Measurements from ENCODE around the gene CDH3.

CDH3 gene

DNA sequence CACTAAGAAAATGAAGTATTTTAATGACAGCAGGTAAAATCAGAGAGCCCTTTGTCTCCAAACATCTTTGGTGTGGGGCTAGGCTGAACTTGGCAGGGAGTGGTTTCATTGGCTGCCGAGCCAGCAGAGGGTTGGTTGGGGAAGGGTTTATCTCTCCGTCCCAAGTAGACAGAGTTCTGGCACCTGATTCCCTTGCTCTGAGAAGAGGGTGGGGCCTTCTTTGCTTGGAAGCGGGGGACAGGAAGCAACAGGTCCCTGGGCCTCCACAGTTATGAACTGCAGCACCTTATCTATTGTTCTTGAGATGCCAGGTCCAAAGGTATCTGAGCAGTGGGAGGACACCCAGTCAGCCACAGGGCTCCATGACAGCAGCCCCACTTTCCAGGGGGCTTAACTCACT is 79.7 kb downstream of the CDH3 start:
- no peaks in the 10 kb centered on the region for H3K4me1 Mint-ChIP-seq (ENCODE audit: low read depth)
- no peaks in the 10 kb centered on the region for H3K9me3 Mint-ChIP-seq
- H3K36me3 Mint-ChIP-seq (ENCODE audit: low read depth): no peaks in the 10 kb centered on the region
- peaks cover 16% of the 10 kb centered on the region for H3K27me3 Mint-ChIP-seq
- intact Hi-C loops (cut with micrococcal nuclease): no loop called here
- H3K4me3 Mint-ChIP-seq: no peak overlapping the region
- H3K27ac Mint-ChIP-seq: no peak overlapping the region

DNA sequence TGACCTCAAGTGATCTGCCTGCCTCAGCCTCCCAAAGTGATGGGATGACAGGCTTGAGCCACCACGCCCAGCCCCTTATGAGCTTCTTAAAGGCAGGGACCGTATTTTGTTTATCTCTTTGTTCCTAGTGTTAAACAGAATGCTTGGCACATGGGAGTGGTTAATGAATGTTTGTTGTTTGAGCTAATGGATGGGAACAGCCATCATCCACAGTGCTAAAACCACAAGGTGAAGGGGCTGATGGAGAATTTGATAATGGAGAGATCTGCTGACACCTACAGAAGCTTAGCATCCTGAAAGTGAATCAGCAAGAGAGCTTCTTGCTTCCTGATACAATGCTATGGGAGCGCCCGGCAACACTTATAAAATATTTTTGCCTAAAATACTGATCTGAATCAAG is 83.4 kb downstream of the CDH3 start:
- H3K36me3 Mint-ChIP-seq (ENCODE audit: low read depth): no peaks in the 10 kb centered on the region
- H3K27ac Mint-ChIP-seq: no peak overlapping the region
- no peak overlapping the region for H3K4me3 Mint-ChIP-seq
- intact Hi-C loops (cut with micrococcal nuclease): no loop called here
- H3K27me3 Mint-ChIP-seq: peaks cover 33% of the 10 kb centered on the region
- no peaks in the 10 kb centered on the region for H3K9me3 Mint-ChIP-seq
- H3K4me1 Mint-ChIP-seq (ENCODE audit: low read depth): no peaks in the 10 kb centered on the region

DNA sequence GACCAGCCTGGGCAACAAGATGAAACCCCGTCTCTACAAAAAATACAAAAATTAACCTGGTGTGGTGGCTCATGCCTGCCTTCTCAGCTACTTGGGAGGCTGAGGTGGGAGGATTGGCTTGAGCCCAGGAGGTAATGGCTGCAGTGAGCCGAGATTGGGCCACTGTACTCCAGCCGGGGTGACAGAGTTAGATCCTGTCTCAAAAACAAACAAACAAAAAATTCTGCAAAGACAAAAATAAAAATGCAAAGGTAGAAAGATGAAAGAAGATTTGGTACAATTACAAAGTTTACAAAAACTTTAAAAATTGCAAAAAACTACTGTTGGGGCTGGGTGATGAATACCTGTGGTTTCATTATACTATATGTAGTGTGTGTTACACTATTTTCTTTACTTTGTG is 86.5 kb downstream of the CDH3 start:
- intact Hi-C loops (cut with micrococcal nuclease): no loop called here
- no peak overlapping the region for H3K4me3 Mint-ChIP-seq
- peaks cover 51% of the 10 kb centered on the region for H3K27me3 Mint-ChIP-seq
- no peaks in the 10 kb centered on the region for H3K36me3 Mint-ChIP-seq (ENCODE audit: low read depth)
- no peaks in the 10 kb centered on the region for H3K9me3 Mint-ChIP-seq
- no peak overlapping the region for H3K27ac Mint-ChIP-seq
- H3K4me1 Mint-ChIP-seq (ENCODE audit: low read depth): peaks cover 2% of the 10 kb centered on the region

DNA sequence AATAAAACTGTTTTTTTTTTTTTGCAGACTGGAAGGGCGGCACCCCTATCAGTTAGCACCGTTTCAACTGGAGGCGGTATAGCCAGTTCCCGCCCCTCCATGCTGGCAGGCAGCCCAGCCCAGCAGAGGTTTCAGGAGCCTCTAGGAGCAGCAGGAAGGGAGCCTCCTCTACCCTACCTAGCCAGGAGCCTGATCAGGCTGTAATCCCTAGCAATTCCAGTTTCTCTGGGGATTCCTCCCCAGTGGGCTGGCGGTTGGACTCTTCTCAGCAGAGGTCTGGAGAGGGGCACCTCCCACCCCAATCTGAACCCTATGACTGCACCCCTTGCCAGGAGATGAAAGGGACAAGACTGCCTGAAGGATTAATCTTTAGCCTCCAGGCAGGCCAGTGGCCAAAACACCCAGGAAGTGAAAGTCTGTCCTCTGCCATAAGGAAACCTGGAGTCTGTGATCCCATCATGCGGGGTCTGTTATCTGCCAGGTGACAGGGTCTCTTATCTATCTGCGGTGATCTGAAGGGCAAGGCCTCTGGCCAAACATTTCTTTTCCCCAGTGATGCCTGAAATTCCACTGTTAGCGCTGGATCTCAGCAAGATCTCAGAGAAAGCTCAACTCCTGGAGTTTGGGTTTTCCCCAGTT is 87.1 kb downstream of the CDH3 start:
- Mint-ChIP-seq H3K9me3 (no peaks in the 10 kb centered on the region), H3K27ac (no peak overlapping the region), H3K4me1 (ENCODE audit: low read depth) (peaks cover 6% of the 10 kb centered on the region), H3K36me3 (ENCODE audit: low read depth) (no peaks in the 10 kb centered on the region), H3K27me3 (peaks cover 56% of the 10 kb centered on the region), H3K4me3 (no peak overlapping the region)
- intact Hi-C loops (cut with micrococcal nuclease): no loop called here

DNA sequence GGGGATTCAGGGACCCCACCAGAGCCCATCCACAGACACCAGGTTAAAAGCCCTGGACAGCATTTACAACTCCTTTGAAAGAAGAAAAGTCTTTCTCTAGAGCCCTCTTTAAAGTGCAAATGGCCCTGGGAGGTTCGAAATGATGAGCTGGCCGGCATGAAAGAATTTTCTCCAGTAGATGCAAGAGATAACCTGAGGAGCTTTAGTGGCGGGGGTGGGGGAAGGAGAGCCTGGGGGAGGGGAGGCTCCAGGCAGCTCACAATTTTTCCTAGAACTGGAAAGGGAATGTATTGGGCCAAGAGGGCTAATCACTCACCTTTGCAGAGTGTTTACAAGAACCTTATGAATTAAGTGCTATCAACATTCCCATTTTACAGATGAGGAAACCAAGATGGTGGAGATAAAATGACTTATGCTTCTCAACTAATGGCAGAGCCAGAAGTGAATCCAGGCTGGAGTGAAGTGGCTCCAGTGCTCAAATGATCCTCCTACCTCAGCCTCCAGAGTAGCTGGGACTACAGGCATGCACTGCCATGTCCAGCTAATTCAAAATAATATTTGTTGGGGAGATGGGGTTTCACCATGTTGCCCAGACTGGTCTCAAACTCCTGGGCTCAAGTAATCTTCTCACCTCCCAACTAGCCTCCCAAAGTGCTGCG is 87.8 kb downstream of the CDH3 start:
- Mint-ChIP-seq H3K27ac (no peak overlapping the region), H3K4me3 (no peak overlapping the region), H3K4me1 (ENCODE audit: low read depth) (peaks cover 13% of the 10 kb centered on the region), H3K27me3 (peaks cover 60% of the 10 kb centered on the region), H3K36me3 (ENCODE audit: low read depth) (no peaks in the 10 kb centered on the region), H3K9me3 (no peaks in the 10 kb centered on the region)
- intact Hi-C loops (cut with micrococcal nuclease): no loop called here

GRCh38 chr16:68733570-68733969 is 88.5 kb downstream of the CDH3 start:
- Mint-ChIP-seq H3K4me3 (no peak overlapping the region), H3K9me3 (no peaks in the 10 kb centered on the region), H3K27me3 (peaks cover 66% of the 10 kb centered on the region), H3K4me1 (ENCODE audit: low read depth) (peaks cover 14% of the 10 kb centered on the region), H3K36me3 (ENCODE audit: low read depth) (no peaks in the 10 kb centered on the region), H3K27ac (no peak overlapping the region)
- intact Hi-C loops (cut with micrococcal nuclease): no loop called here

- intact Hi-C loops (cut with micrococcal nuclease): no loop called here
- peaks cover 67% of the 10 kb centered on the region for H3K27me3 Mint-ChIP-seq
- H3K4me3 Mint-ChIP-seq: no peak overlapping the region
- H3K27ac Mint-ChIP-seq: no peak overlapping the region
- no peaks in the 10 kb centered on the region for H3K9me3 Mint-ChIP-seq
- peaks cover 16% of the 10 kb centered on the region for H3K4me1 Mint-ChIP-seq (ENCODE audit: low read depth)
- no peaks in the 10 kb centered on the region for H3K36me3 Mint-ChIP-seq (ENCODE audit: low read depth)
These were observed 89.7 kb downstream of the CDH3 start for GRCh38 chr16:68734782-68735181.

DNA sequence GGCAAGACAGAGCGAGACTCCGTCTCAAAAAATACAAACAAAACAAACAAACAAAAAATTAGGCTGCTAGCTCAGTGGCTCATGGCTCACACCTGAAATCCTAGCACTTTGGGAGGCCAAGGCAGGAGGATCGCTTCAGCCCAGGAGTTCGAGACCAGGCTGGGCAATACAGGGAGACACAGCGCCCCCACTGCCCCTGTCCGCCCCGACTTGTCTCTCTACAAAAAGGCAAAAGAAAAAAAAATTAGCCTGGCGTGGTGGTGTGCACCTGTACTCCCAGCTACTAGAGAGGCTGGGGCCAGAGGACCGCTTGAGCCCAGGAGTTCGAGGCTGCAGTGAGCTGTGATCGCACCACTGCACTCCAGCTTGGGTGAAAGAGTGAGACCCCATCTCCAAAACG is 91.5 kb downstream of the CDH3 start:
- H3K4me3 Mint-ChIP-seq: no peak overlapping the region
- no peaks in the 10 kb centered on the region for H3K9me3 Mint-ChIP-seq
- no peaks in the 10 kb centered on the region for H3K36me3 Mint-ChIP-seq (ENCODE audit: low read depth)
- peaks cover 33% of the 10 kb centered on the region for H3K4me1 Mint-ChIP-seq (ENCODE audit: low read depth)
- intact Hi-C loops (cut with micrococcal nuclease): no loop called here
- peaks cover 67% of the 10 kb centered on the region for H3K27me3 Mint-ChIP-seq
- H3K27ac Mint-ChIP-seq: no peak overlapping the region

- no peaks in the 10 kb centered on the region for H3K36me3 Mint-ChIP-seq (ENCODE audit: low read depth)
- intact Hi-C loops (cut with micrococcal nuclease): no loop called here
- peaks cover 63% of the 10 kb centered on the region for H3K27me3 Mint-ChIP-seq
- H3K9me3 Mint-ChIP-seq: no peaks in the 10 kb centered on the region
- H3K27ac Mint-ChIP-seq: peak within 1 kb of the TSS; percentile 15
- H3K4me3 Mint-ChIP-seq: peak within 1 kb of the TSS; percentile 47
- H3K4me1 Mint-ChIP-seq (ENCODE audit: low read depth): peaks cover 40% of the 10 kb centered on the region
These were observed 92.1 kb downstream of the CDH3 start, which contains the start of gene CDH1 for GRCh38 chr16:68737046-68737729. Gene CDH1, plus strand, starts transcription at chr16:68737292. Its CDS starts 124 bp downstream, at chr16:68737416.

GRCh38 chr16:68737730-68738629 is 92.9 kb downstream of the CDH3 start:
- intact Hi-C loops (cut with micrococcal nuclease): no loop called here
- Mint-ChIP-seq H3K27me3 (peaks cover 56% of the 10 kb centered on the region), H3K4me1 (ENCODE audit: low read depth) (peaks cover 48% of the 10 kb centered on the region), H3K9me3 (no peaks in the 10 kb centered on the region), H3K36me3 (ENCODE audit: low read depth) (no peaks in the 10 kb centered on the region), H3K4me3 (peak overlapping the region; percentile 47), H3K27ac (peak overlapping the region; percentile 15)

DNA sequence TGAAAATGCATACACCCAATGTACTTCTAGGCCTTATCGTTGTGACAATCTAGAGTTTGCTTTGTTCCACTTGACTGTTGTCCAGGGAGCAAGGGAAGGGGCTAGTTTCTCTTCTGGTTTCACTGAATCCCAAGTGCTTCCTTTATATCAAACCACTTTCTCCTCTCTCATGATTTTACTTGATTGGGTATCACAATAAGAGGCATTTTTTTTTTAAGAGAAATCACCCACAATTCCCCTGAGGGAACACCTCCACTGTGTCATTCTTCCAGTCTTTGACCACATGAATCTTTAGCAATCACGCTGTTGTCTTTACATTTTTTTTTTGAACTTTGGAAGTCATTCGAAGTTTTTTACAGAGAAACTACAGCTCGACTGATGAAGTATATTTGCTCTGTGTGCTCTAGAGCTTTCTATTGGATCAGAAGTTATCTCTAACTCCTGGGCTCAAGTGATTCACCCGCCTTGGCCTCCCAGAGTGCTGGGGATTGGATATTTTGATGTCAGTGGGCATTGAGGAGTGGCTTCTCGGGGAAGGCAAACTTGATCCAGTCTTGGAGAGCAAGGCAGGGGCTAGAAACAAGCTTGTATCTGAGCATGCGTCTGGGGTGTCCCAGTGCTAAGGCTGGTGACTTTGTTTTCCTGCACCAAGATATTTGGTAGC is 95.0 kb downstream of the CDH3 start:
- Mint-ChIP-seq H3K27ac (no peak overlapping the region), H3K4me1 (ENCODE audit: low read depth) (peaks cover 62% of the 10 kb centered on the region), H3K4me3 (no peak overlapping the region), H3K9me3 (no peaks in the 10 kb centered on the region), H3K27me3 (peaks cover 49% of the 10 kb centered on the region), H3K36me3 (ENCODE audit: low read depth) (no peaks in the 10 kb centered on the region)
- intact Hi-C loops (cut with micrococcal nuclease): no loop called here

- peaks cover 47% of the 10 kb centered on the region for H3K27me3 Mint-ChIP-seq
These were observed 95.7 kb downstream of the CDH3 start for GRCh38 chr16:68740628-68741346.

GRCh38 chr16:68743664-68744063 is 98.6 kb downstream of the CDH3 start:
- Mint-ChIP-seq H3K9me3 (no peaks in the 10 kb centered on the region), H3K4me1 (ENCODE audit: low read depth) (peaks cover 48% of the 10 kb centered on the region), H3K27me3 (peaks cover 28% of the 10 kb centered on the region), H3K4me3 (no peak overlapping the region), H3K27ac (no peak overlapping the region), H3K36me3 (ENCODE audit: low read depth) (no peaks in the 10 kb centered on the region)
- intact Hi-C loops (cut with micrococcal nuclease): no loop called here

More at GRCh38 chr16:68740628-68741346, 95.7 kb downstream of the CDH3 start:
- Mint-ChIP-seq H3K36me3 (ENCODE audit: low read depth) (no peaks in the 10 kb centered on the region), H3K4me3 (peak overlapping the region; percentile 39), H3K4me1 (ENCODE audit: low read depth) (peaks cover 62% of the 10 kb centered on the region), H3K27ac (peak overlapping the region; percentile 13), H3K9me3 (no peaks in the 10 kb centered on the region)
- intact Hi-C loops (cut with micrococcal nuclease): no loop called here

Data from dendritic cell treated with granulocyte-macrophage colony-stimulating factor and Interleukin-4, amounts not matched to agents 40 ng/mL and 50 ng/mL, for 4 days (primary cell).